Measurements from ENCODE around the gene GNAT2.

Gene GNAT2

DNA sequence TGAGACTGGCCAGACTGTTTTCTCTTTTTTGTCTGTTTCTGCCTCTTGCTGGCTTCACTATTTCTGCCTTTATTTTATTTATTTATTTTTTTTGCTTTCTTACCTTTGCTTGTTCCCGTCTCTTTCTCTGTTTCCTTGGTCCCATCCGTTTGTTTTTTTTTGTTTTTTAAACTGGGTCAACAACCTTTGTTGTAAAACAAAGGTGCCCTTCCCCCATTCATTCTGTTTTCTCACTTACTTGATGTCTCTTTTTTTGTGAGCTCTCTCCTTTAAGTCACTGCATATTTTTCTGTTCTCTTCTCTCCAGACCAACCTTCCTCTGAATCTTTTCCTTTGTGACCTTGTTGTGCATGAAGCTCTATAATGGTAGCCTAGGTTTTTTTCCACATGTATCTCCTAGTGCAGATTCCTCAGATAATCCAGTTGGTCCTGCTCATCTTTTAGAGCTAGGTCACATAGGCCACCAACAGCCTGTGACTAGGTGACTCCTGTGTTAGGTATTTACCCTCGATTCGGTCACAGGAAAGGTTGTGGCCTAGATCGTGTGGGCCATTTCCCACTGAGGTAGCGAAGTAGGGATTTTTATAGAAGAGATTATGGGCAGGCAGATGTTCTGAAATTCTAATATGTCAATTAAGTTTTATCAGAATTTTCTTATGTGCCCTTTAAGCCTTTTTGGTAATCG, 55.1 kb downstream of the GNAT2 start:
- TF ChIP-seq, protein P1, sequence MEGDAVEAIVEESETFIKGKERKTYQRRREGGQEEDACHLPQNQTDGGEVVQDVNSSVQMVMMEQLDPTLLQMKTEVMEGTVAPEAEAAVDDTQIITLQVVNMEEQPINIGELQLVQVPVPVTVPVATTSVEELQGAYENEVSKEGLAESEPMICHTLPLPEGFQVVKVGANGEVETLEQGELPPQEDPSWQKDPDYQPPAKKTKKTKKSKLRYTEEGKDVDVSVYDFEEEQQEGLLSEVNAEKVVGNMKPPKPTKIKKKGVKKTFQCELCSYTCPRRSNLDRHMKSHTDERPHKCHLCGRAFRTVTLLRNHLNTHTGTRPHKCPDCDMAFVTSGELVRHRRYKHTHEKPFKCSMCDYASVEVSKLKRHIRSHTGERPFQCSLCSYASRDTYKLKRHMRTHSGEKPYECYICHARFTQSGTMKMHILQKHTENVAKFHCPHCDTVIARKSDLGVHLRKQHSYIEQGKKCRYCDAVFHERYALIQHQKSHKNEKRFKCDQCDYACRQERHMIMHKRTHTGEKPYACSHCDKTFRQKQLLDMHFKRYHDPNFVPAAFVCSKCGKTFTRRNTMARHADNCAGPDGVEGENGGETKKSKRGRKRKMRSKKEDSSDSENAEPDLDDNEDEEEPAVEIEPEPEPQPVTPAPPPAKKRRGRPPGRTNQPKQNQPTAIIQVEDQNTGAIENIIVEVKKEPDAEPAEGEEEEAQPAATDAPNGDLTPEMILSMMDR (IDR thresholded peaks at IDR 0.05; ENCODE audit: low read length, missing control alignments): no peak
- DNase-seq (ENCODE audit: low read depth): no peak
- H3K4me3 ChIP-seq (replicated peaks; ENCODE audit: low read depth, low read length): no peak overlapping the region

DNA sequence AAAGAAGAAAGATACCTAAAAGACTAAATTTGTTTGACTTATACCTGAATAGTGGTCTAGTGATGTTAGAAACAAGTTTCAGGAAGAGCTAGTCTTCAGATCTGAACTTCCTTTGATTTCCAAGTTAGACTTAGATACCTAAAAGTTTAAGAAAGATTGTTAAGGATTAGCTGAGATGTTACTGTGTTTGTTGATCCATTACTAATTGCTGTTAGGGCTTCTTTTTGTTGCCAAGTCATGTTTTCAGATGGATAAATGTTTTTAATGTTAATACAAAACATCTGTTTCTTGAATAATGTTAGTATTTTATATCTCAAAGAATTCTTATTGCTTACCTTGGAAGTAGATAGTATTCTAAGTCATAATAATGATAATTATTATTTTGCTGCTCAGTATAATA, 59.4 kb downstream of the GNAT2 start:
- DNase-seq (ENCODE audit: low read depth): no peak
- H3K4me3 ChIP-seq (replicated peaks; ENCODE audit: low read depth, low read length): no peak overlapping the region
- TF ChIP-seq, protein P1 (IDR thresholded peaks at IDR 0.05; ENCODE audit: low read length, missing control alignments): no peak

DNA sequence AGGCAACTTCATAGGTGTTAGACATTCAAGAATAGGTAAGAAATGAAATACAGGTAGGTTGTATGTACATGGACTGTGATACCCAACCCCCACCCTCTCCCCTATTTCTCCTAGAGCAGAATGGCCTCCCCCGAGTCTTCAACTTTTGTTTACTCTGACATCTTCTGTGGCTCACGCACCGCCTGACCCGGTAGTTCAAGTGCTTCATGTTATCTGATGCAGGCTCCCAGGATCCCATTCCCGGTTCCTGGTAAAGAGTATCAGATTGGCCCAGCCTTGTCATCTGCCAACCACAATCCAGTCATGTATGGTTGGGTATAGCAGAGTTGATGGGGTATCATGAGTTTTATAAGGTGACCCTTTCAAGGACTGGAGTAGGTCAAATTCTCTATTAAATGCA, 61.9 kb downstream of the GNAT2 start:
- no peak overlapping the region for H3K4me3 ChIP-seq (replicated peaks; ENCODE audit: low read depth, low read length)
- no peak for DNase-seq (ENCODE audit: low read depth)
- TF ChIP-seq, protein P1 (IDR thresholded peaks at IDR 0.05; ENCODE audit: low read length, missing control alignments): no peak

DNA sequence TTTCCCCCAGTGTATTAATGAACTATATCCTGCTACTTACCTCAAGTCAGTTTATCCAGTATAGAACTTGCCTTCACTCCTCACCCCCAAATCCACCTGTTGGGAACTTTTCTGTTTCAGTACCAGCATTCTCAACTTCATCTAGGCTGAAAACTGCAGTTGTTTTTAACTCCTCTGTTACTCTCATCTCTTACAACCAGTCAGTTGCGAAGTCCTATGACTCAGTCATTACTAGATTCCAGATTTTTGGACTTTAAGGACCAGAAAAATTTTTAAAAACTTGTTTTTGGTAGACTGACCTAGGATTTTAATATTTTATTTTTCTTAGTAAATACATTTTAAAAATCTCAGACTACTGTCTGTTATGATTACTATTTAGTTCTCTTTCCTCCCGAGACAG, 62.9 kb downstream of the GNAT2 start:
- no peak overlapping the region for H3K4me3 ChIP-seq (replicated peaks; ENCODE audit: low read depth, low read length)
- TF ChIP-seq, protein P1 (IDR thresholded peaks at IDR 0.05; ENCODE audit: low read length, missing control alignments): no peak
- no peak for DNase-seq (ENCODE audit: low read depth)

Measured in fibroblast of pulmonary artery (primary cell).